Germinal center (tissue), 1 donor: Measurements from ENCODE around the gene TMEM163.
"Not testable (repeated sequence)": the region's sequence is repeated elsewhere in the genome, so short reads cannot be mapped to it uniquely, and the experiment has no call there.

Source experiments
- DNase-seq: peaks from one replicate; pipeline ENCODE4 v3.0.0; 2012; ENCODE audit warnings: mixed read lengths, low spot score

TMEM163 gene

DNA sequence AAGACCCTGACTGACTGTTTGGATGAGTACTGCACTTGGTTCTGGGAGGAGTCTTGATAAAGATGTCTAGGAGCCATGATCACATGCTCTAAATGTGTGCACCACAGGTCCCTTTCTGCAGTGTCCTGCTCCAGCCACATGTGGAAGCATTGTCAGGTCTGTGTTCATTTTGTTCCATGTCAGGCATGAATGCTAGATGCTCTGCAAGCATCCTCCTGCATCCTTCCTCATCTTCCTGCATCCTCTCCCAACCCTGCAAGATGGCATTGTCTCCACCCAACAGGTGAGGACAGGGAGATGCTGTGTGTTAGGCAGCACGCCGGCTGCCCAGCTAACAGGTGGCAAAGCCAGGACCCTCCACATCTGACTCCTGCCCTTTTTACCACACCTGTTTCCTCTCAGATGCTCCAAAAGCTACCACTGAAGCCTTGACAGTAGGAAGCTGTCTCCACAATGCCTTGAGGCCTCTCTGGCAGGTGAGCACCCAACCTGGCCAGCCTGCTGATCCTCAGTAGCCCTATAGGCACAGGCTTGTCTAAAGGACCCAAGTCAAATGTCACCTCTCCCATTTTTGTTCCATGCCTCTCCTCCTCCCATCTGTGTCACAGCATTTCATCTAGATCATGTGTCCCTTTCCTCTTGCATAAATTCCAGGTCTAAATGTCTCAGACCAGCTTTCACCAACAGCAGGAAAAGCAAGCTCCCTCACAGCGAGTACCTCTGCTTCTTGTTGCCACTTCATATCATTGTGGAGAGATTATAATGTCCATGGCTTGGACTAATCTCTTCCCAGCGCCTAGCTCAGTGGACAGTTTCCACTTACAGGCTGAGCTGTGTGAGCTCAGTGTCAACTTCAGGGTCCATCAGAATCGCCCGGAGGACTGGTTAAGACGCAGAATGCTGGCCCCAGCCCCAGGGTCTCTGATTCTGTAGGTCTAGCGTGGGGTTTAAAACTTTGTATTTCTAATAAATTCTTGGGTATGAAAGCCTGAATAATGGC lies 55.0 kb downstream of the TMEM163 start:
- no peak for DNase-seq

DNA sequence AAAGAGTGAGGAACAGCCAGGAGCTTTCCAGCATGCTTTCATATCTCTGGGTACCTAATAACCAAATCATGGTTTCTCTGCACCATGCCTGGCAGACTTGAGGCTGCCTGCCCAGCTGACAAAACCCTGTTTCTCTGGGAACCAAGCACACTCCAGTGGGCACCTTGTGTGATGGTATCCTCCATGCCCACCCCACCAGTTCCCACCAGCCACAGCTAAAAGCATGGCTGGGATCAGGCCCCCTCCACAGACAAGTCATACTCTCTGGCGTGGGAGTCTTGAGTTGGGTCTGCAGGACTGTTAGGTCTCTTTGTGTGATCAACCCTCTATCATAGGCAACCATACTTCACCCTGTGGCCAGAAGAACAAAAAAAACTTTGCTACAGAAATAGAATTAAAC lies 56.0 kb downstream of the TMEM163 start:
- no peak for DNase-seq

DNA sequence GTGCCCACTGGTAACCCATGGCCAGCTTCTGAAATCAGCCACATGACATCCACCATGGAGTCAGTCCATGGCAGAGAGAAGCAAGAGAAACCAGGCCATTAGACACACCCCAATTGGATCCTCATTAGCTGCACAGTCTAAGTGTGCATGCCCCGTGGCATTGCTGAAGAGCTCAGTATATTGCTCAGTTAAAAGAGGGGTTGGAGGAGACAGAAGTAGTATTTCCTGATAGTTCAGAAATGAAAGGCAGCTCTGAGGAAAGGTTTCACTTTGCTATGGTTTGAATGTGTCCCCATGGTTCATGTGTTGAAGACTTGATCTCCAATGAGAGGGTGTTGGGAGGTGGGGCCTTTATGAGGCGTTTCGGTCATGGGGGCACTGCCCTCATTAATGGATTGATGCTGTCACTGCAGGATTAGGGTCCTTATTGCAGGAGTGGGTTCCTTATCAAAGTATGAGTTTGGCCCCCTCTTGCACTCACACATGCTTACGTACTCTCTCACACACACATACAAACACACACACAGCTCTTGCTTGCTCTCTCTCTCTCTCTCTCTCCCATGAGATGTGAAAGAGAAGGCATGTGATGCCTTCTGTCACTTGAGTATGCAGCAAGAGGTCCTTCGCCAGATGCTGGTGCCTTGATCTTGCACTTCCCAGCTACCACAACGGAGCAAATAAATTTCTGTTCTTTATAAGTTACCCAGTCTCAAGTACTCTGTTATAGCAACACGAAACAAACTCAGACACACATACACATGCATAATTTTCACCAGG lies 58.0 kb downstream of the TMEM163 start:
- no peak for DNase-seq

DNA sequence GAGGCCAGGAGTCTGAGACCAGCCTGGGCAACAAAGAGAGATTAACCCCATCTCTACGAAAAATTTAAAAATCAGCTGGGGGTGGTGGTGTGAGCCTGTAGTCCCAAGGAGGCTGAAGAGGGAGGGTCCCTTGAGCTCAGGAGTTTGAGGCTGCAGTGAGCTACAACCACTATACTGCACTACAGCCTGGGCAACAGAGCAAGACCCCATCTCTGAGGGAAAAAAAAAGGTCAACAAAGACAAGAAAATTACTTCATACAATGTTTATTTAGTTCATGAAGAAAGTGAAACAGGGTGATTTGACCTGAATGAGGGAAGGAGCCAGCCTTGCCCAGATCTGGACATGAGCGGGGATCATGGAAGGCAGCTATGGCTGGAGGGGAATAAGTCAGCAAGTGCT lies 59.1 kb downstream of the TMEM163 start:
- DNase-seq: no peak

DNA sequence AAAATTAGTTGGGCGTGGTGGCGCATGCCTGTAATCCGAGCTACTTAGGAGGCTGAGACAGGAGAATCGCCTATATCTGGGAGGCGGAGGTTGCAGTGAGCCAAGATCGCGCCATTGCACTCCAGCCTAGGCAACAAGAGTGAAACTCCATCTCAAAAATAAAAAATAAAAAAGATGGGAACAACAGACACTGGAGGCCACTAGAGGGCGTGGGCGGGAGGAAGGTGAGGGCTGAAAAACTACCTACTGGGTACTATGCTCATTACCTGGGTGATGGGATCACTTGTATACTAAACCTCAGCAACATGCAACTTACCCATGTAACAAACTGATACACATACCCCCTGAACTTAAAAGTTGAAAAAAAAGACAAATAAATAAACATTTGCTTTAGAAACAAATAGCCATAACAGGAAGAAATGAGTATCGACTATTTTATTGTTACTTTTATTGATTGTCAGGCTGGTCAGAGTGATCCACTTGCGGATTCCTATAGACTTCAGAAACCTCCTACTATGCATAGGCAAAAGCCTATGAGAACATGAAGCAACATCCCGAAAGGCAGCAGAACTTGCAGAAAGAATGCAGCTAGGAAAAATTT lies 61.0 kb downstream of the TMEM163 start:
- no peak for DNase-seq

DNA sequence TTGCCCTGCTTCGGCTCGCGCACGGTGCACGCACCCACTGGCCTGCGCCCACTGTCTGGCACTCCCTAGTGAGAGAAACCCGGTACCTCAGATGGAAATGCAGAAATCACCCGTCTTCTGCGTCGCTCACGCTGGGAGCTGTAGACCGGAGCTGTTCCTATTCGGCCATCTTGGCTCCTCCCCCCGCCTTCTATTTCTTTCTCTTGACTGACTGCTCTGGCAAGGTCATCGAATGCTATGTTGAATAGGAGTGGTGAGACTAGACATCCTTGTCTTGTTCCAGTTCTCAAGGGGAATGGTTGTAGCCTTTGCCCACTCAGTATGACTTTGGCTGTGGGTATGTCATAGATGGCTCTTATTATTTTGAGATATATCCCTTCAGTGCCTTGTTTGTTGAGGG lies 62.4 kb downstream of the TMEM163 start:
- not testable (repeated sequence) for DNase-seq

DNA sequence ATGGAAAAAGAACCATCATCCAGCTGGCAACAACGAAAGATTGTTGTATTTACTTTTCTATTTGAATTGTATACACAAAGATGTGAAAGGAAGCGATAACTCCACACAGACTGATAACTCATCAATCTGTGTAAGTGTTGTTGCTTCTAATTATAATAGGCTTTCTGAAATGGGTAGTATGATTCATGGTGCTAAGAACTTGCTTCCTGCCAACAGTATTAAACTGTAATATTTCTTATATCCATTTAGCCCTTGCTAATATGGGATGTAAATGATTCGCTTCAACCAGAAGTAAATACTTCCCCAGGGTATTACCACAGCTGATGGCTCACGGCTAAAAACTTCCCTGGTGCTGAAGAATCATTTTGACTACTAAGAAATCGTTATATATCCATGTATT lies 70.2 kb downstream of the TMEM163 start:
- DNase-seq: no peak

DNA sequence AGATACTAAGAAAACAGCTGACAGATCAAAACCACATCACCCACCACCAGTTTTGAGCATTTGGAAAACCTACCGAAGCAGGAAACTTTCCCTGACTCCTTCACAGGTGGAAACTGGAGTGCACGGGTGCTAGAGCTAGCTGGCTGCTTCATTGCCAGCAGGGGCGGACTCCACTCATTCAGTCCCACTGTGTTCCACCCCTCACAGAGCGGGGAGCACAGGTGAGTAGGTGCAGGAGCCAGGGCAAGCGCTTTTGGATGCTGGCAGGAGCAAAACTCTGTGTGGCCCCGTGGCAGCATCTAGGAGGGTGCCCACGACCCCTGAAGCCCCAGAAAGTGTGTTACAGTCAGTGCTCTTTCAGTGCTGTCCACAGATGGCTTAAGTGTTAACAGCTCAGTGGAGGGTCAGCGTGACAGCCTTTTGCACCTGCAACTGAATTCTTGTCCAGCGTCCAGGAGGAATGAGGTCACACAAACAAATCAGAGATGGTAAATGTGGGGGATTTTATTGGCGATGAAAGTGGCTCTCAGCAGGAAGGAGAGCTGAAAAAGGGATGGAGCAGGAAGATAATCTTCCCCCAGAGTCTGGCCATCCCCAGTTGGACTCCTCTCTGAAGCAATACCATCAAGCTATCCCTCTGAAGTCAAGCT lies 71.1 kb downstream of the TMEM163 start:
- no peak for DNase-seq

DNA sequence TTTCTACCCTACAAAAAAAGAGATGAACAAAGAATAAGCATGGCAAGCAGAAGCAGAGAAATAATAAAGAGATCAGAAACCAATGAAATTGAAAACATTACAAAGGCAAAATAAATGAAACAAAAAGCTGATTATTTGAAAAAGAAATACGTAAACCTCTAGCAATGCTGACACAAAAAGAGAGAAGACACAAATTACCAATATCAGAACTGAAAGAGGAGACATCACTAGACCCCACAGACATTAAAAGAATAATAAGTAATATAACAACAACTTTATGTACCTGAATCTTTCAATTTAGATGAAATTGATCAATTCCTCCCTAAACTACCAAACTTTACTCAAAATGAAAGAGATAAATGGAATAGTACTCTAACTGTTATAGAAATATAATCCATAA lies 75.9 kb downstream of the TMEM163 start:
- DNase-seq: no peak

DNA sequence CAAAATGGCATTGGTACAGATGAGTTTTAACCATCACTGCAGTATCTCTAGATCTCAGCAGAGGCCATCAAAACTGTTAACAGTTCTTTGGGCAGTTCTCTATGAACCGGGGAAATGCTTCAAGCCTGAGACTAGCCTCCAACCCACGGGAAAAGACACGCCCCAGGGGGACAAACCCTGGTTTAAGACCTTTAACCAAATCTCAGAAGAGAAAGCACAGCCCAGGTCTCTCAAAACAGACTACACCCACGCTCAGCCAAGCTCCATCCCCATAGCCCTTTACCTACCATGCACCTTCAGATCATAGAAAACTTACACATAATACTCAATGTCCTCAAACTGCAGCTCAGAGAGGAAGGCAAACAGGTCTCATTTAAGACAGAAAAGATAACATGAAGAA lies 78.3 kb downstream of the TMEM163 start:
- DNase-seq: no peak

DNA sequence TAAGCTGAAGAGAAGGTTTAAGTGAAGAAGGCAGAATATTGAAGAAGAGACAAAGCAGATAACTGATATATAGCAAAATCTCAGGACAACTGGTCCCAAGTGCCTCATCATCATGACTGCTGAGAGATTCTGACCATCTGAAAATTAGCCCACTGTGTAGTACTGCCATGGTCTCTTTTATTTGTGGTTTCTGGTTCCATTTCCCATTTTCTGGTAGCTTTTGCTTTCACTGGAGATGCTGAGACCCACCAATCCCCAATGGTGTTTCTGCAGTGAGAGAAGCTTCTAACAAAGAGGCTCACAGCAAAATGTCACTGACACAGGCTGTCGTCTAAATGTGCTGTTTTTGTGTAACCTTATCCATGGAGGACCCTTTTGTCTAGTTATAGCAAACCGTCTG lies 79.5 kb downstream of the TMEM163 start:
- no peak for DNase-seq

DNA sequence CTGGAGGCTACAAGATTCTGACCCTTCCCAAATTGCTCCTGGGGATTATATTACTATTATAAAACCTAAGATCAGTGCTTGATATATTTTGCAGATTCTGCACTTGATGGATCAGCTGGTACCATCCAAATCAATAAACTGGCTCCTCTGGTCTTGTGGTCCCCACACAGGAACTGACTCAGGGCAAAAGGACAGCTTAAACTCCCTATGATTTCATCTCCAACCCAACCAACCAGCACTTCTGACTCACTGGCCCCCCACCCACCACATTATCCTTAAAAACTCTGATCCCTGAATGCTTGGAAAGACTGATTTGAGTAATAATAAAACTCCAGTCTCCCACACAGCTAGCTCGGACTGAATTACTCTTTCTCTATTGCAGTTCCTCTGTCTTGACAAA lies 82.1 kb downstream of the TMEM163 start:
- DNase-seq: no peak

DNA sequence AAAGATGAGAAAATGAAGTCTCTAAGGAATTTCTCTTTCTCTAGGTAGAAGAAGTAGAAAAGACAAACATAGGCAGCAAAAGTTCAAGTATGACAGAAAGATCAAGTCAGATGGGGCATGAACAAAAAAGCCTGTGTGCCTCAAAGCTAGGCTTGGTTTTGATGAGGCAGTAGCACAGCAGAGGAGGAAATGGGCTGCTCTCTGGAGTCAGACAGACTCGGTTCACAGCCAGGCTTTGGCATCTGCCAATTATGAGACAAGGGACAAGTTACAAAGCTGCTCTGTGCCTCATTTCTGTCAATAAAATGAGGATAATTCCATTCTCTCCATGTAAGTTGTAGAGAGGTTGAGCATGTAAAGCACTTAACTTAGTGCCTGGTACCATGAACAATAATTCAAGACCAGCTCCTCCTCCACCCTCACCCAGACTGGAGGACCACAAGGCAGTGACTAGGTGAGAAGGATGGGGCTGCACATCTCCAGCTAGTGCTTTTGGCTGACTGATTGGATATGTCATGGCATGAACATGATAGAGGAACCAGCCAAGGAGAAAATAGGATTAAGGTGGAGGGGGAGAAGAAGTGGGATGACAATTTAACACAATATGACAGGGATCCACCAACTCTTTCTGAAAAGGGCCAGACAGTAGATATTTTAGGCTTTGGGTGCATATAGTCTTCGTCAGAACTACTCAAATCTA lies 84.6 kb downstream of the TMEM163 start:
- DNase-seq: no peak

DNA sequence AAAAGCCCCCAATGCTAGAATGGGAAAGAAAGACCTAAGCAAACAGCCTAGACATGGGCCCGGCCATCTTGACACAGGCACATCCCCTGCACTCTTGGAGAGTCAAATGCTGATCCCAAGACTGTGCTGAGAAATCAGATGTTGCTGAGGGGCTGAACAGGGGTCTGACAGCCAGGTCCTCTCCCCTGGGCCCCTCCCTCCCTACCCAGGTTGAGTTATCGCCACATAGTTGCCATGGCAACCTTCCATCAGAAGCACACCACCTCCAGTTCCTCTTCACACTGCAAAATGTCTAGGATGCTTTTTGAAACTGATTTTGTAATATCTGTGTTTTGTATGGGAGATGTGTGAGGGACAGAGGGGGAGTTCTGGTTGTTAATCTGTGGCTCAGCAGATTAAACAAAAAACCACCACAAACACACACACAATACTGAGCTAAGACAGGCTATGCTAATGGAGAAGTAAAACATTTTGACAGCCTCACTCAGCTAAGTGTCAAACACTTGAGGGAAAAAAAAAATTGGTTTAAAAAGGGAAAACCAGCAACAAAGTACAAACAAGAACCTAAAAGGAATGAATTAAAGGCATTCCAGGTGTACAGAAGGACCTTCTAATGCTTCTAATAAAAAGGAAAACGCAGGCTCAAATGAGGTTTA lies 88.2 kb downstream of the TMEM163 start:
- DNase-seq: no peak

DNA sequence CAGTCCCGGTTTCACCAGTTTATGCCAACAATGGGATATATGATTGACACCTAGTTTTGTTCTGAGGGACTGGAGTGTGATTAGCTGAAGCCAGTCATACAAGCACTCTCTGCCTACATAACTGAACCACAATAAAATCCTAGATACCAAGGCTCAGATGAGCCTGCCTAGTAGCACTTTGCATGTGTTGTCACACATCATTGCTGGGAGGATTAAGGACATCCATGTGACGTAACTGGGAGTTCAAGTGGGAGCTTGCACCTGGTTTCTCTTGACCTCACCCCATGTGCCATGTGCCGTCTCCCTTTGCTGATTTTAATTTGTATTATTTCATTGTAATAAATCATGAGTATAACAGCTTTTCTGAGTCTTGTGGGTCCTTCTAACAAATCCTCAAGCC lies 90.3 kb downstream of the TMEM163 start:
- no peak for DNase-seq

DNA sequence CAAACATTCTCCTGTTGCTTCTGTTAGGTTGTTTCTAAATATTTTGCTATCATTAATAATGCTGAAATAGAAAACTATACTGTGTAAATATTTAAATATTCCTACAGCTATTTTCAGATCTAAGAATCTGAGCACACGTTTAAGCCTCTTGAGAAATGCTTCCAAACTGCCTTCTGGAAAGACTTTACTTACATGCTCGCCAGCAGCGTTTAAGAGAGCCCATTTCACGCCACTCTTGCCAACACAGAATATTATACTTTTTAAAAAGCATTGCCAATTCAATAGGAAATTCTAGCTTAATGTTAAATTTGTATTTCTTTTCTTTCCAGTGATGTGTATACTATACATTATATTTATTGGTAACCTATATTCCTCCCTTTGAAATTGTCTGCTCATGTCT lies 92.0 kb downstream of the TMEM163 start:
- no peak for DNase-seq

DNA sequence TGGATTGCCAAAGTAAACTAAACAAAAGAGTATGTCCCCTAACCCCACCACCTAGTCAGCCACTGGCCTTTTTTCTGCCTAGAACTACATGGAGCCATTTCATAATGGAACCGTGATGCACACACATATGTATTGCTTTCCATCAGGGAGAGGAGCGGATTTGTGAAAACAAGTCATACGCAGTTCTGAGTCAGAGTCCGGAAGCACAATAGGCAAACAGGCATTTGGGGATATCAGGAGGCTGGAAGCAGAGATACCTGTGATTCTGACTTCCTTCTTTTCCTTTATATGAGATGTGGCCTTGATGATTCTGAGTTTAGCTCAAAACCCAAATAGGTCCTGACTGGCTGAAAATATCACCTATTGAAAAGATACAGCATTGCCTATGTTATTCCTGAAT lies 93.5 kb downstream of the TMEM163 start:
- DNase-seq: no peak

DNA sequence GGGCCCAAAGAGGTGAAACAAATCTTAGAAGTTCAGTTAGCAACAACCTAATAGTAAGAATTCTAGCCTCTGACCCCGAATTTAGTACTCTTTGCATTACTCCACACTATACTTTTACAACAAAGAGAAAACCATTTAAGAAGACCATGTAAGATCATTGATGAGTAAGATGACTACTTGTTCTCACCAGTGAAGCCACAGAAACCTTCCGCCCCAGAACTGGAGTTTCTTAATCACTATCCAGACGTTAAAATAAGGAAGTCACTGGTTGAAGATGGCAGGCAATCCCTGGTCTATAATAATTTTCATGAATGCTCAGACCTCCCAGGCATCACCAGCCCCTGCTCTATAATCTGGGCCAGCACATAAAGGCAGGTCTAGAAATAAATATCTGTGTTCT lies 95.0 kb downstream of the TMEM163 start:
- DNase-seq: no peak

DNA sequence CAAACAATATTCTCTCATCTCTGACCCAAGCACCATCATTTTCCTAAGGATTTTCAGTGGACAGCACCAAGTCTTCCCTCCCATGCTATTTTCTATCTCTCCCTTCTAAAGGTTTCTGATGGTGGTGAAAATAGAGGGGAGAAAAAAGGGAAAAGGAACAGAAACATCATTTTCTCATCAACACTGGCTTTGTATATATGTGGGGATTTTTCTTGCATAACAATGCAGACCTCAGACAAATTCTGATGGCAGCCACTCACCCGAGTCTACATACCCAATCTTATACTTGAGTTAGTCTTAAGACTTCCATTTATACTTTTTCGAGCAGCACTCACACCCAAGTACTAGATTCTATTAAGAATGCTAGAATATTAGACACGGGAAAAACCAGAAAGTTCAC lies 95.8 kb downstream of the TMEM163 start:
- no peak for DNase-seq

DNA sequence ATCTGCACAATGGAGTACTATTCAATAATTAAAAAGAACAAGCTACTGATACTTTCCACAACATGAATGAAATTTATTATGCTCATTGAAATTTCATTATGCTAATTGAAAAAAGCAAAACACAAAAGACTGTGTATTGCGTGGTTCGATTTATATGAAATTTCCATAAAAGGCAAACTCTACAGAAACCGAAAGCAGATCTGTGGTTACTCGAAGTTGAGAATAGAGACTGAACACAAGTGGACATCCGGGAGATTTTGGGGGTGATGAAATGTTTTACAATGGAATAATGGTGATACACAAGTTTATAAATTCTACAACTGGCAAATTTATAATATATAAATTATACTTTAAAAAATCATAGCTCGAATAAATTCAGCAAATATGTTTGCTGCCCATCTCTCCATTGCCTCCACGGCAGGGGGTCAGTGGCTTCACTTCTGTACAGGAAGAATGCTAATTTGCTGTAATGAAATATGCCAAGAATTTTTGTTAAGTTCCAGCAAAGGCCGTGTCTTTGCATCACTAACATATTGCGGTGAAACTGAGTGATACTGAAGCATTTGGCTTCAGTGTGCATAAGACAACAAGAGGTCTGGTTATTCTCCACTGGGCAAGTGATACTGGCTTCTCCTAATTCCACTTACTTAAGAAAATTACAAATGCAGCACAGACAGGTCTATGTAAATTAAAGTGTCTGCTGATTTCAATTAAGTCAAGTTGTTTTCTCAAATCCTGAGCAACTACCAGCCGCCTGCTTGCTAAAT lies 96.7 kb downstream of the TMEM163 start:
- no peak for DNase-seq
